Measurements from ENCODE around the gene OGDHL.

DNA sequence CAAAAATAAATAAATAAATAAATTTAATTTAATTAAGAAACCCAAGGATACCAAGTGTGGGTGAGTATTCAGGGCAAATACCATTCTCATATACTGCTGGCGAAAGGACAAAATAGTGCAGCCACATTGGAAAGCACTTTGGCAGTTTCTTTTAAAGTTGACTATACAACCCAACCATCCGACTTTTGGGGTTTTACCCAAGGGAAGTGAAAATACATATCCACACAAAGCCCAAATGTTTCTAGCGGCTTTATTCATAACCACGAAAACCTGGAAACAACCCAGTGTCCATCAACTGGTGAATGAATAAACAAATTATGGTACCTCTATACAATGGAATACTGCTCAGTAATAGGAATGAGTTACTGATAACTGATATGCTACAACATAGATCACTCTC, 36.2 kb upstream of the OGDHL start:
- no peak for TF ChIP-seq POLR2A (IDR thresholded peaks at IDR 0.05)
- TF ChIP-seq, protein P1, sequence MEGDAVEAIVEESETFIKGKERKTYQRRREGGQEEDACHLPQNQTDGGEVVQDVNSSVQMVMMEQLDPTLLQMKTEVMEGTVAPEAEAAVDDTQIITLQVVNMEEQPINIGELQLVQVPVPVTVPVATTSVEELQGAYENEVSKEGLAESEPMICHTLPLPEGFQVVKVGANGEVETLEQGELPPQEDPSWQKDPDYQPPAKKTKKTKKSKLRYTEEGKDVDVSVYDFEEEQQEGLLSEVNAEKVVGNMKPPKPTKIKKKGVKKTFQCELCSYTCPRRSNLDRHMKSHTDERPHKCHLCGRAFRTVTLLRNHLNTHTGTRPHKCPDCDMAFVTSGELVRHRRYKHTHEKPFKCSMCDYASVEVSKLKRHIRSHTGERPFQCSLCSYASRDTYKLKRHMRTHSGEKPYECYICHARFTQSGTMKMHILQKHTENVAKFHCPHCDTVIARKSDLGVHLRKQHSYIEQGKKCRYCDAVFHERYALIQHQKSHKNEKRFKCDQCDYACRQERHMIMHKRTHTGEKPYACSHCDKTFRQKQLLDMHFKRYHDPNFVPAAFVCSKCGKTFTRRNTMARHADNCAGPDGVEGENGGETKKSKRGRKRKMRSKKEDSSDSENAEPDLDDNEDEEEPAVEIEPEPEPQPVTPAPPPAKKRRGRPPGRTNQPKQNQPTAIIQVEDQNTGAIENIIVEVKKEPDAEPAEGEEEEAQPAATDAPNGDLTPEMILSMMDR (IDR thresholded peaks at IDR 0.05), result no peak

All from sigmoid colon (tissue), 3 donors.